Suppressor macrophage (primary cell): ENCODE data around the gene ZNF639.

Source experiments
- DNase-seq, 4 experiments: peaks; one replicate each; pipeline ENCODE4 v3.0.0-alpha.2; 2020 to 2022

ZNF639 gene

GRCh38 chr3:179309225-179310078, 13.4 kb upstream of the ZNF639 start:
- DNase-seq: no peak

GRCh38 chr3:179318876-179319275, 4.0 kb upstream of the ZNF639 start:
- no peak for DNase-seq

DNA sequence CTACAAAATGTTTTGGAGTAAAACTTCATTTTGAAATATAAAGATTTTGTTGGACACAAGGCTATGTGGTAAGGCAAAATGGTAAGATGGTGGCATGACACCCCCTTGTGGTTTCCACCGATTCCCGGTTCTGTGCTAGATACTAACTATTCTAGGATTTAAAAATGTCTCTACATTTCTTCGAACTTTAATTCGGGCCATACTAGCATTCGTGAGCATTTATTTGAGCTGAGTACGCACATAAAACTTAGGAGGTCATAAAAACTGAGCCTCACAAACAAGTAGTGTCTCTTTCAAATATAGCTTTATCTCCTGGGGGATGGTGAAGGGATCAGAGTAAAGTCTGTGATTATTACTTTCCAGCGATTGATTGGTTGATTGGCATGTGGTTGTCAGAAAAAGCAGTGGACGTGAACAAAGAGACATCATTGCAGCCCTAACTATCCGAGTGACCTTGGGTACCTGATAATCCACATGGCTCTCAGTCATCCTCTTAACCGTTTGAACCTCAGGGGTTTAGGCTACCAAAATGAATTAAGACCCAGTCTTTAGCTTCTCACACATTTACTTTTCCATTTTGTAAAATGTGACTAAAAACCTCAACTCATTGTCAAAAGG, 1.1 kb upstream of the ZNF639 start:
- DNase-seq: peak; percentile 33 to 48 (median 46)

DNA sequence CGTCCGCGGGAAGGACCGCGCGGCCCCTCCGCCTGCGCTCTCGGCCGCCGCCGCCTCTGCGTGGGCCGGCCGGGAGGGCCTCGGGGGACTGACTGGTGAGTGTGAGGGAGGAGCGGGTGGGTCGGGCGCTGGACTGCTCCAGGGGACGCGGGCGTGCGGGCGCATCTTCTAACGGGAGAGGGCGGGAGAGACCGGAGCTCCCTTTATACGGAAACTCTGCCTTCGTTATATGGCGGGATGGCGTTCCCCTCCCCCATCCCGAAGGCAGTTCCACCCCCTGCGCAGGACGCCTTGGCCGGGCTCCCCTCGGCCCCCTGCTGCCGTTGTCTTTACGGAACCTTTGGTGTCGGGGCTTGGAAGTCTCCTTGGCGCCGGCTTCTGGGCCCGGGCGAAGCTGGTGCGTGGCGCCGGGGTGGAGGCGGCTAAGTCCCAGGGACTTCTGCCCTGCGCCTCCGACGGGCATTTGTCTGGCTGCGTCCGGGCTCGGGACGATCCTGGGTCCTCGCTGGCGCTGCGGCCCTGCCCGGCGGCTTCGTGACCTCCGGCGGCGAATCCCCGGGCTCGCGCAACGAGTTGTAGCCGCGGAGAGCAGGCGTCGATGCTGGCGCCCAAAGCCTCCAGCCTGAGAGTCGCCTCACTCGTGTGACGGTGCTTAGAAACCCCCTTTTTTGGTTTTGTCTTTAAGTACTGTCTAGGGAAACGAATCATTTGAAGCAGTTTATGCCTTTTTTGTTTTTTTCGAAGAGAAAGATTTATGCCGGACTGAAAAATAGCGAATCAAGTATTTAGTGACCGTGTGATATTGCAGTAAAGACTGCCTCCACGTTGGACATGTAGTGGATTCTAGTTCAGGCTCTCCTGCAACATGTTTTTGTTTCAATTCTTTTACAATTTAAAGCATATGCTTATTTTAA, 623 bp downstream of the ZNF639 start:
- peak; percentile 69 to 85 (median 78) for DNase-seq

GRCh38 chr3:179324270-179324754, 1.5 kb downstream of the ZNF639 start:
- DNase-seq: peak in 2 of 4 experiments; percentile 18

DNA sequence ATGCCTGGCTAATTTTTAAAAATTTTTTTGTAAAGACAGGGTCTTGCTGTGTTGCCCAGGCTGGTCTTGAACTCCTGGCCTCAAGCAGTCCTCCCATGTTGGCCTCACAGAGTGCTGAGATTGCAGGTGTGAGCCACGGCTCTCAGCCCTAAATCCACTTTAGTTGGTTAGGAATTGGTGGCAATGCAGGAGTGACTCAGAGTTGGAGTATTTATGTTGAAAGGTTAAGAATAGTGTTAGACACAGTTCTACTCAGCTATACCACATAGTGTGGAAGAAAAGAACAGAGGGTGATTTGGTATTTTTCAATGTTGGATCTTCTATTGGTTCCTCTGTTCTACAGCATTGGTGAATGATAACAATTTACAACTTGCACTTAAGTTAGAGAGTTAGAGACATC, 7.6 kb downstream of the ZNF639 start:
- no peak for DNase-seq

- no peak for DNase-seq
Measured at GRCh38 chr3:179332240-179332639, 9.4 kb downstream of the ZNF639 start.

DNA sequence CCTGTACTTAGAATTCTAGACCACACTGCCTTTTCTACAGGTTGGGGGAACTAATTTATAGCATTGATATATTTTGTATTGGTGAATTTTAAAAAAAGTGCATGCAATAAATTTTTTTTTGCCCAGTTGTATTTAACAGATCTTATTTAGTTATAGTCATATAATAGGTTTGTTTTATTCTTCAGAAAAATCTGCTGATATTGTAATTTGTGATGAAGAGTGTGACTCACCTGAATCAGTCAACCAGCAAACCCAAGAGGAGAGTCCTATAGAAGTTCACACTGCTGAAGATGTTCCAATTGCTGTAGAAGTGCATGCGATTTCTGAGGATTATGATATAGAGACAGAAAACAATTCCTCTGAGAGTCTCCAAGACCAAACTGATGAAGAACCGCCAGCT, 10.3 kb downstream of the ZNF639 start:
- no peak for DNase-seq

GRCh38 chr3:179336345-179336929, 13.6 kb downstream of the ZNF639 start:
- no peak for DNase-seq

- peak; percentile 94 to 98 (median 96) for DNase-seq
Measured at GRCh38 chr3:179347345-179348194, 24.7 kb downstream of the ZNF639 start, which contains the start of gene MFN1. TSS of gene MFN1 (plus strand) at chr3:179347709. CDS start at chr3:179348852, 1,143 bp downstream.

- DNase-seq: peak; percentile 49 to 86 (median 62)
Measured at GRCh38 chr3:179348325-179349013, 25.6 kb downstream of the ZNF639 start.

- DNase-seq: no peak
Measured at GRCh38 chr3:179355996-179356395, 33.2 kb downstream of the ZNF639 start.

GRCh38 chr3:179363332-179363731, 40.5 kb downstream of the ZNF639 start:
- DNase-seq: no peak

DNA sequence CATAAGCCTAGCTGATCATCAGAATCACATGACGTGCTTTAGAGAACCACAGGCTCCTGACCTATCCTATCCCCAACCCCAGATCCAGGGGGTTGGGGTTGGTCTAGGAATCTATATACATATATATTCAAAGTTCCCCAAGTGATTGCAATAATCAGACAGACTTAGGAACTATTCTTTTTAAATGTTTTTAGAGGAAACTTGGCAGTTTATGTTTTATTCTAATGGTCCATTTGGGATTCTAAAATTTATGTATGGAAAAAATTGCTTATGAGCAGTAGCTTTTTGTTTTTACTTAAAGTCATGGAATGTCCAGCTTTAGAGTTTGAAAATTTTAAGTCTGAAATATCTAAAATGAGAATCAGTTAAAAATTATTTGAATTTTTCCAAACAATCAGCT, 46.8 kb downstream of the ZNF639 start:
- DNase-seq: no peak

DNA sequence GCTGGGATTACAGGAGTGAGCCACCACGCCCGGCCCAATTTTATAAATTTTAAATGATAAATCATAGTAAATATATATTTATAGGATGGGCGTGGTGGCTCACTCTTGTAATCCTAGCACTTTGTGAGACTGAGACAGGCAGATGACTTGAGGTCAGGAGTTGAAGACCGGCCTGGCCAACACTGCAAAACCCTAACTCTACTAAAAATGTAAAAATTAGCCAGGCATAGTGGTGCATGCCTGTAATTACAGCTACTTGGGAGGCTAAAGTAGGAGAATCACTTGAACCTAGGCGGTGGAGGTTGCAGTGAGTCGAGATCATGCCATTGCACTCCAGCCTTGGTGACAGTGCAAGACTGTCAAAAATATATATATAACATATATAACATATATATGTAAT, 51.1 kb downstream of the ZNF639 start:
- peak in 1 of 4 experiments; percentile 9 for DNase-seq

- no peak for DNase-seq
Measured at GRCh38 chr3:179375091-179375999, 52.5 kb downstream of the ZNF639 start.

DNA sequence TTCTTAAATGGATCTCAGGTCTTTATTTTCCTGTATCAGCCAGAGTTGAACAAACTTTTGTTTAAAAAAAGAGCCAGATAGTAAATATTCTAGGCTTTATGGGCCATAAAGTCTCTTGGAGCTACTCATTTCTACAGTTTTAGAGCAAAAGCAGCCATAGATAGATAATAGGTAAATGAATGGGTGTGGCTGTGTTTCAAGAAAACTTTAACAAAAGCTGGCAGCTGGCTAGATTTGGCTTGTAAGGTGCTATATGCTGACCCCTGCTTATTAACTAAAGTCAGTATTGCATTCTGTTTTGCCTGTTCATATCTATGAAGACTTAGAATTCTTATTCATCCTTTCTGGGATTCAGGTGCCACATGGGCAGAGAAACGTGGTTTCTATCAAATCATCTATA, 53.6 kb downstream of the ZNF639 start:
- DNase-seq: no peak
